Brain microvascular endothelial cell (primary cell): Measurements from ENCODE around the gene TCL1B.

Experiments used
- DNase-seq: peaks from one replicate; pipeline ENCODE4 v3.0.0-alpha.2; 2020
- H3K27ac ChIP-seq: fragments of 250-450 bp; sonication (Bioruptor Pico); 2 replicates; pipeline ENCODE4 v1.5.1; 2020; ENCODE audit warnings: mild to moderate bottlenecking, moderate library complexity
- H3K27me3 ChIP-seq: fragments of 250-450 bp; sonication (Bioruptor Pico); replicated peaks from 2 replicates; pipeline ENCODE4 v1.5.1; 2020; ENCODE audit warnings: mild to moderate bottlenecking
- H3K36me3 ChIP-seq: fragments of 250-450 bp; sonication (Bioruptor Pico); replicated peaks from 2 replicates; pipeline ENCODE4 v1.5.1; 2020; ENCODE audit warnings: mild to moderate bottlenecking
- H3K4me3 ChIP-seq: 2 replicates; pipeline ENCODE4 v1.5.1; 2011; ENCODE audit warnings: low read depth, mild to moderate bottlenecking, control low read depth, low read length, moderate library complexity
- in situ Hi-C: cut with HindIII; loops from 2 replicates; pipeline ENCODE4 v1.10.0; 2017; ENCODE audit warnings: low sequenced_read_pairs, low pct_ligation_motif_present
- TF ChIP-seq, protein P1 (sequence below): IDR thresholded peaks from 2 replicates; pipeline ENCODE4 v1.5.1; 2011; ENCODE audit warnings: low read depth, mild to moderate bottlenecking, moderate library complexity, low read length, control low read depth, inconsistent platforms; ENCODE audit errors: missing control alignments

TCL1B gene

GRCh38 chr14:95685978-95686922 is at the start of gene TCL1B:
TSS of gene TCL1B (plus strand) at chr14:95686426. CDS start at chr14:95686468, 42 bp downstream.
- TF ChIP-seq, protein P1, sequence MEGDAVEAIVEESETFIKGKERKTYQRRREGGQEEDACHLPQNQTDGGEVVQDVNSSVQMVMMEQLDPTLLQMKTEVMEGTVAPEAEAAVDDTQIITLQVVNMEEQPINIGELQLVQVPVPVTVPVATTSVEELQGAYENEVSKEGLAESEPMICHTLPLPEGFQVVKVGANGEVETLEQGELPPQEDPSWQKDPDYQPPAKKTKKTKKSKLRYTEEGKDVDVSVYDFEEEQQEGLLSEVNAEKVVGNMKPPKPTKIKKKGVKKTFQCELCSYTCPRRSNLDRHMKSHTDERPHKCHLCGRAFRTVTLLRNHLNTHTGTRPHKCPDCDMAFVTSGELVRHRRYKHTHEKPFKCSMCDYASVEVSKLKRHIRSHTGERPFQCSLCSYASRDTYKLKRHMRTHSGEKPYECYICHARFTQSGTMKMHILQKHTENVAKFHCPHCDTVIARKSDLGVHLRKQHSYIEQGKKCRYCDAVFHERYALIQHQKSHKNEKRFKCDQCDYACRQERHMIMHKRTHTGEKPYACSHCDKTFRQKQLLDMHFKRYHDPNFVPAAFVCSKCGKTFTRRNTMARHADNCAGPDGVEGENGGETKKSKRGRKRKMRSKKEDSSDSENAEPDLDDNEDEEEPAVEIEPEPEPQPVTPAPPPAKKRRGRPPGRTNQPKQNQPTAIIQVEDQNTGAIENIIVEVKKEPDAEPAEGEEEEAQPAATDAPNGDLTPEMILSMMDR: no peak
- no peak for DNase-seq
- no peaks in the 10 kb centered on the region for H3K36me3 ChIP-seq
- in situ Hi-C loops: no loop called here
- no peaks in the 10 kb centered on the region for H3K27me3 ChIP-seq
- H3K27ac ChIP-seq: no peak within 1 kb of the TSS
- H3K4me3 ChIP-seq: no peak within 1 kb of the TSS

DNA sequence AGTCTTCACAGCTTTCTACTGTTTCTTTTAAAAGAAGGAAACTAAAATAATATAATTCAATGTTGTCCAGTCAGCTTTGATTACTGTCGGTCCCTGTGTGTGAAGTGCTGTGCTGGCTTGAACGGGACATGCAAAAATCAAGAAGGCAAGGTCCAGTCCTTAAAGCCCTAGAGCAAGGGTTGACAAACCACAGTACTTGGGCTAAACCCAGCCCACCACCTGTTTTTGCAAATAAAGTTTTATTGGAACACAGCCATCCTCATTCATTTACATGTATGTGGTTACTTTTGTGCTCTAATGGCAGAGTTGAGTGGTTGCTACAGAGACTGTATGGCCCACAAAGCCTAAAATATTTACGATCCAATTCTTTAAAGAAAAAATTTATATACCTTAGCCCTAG is 41.2 kb upstream of the TCL1B start:
- no peak for DNase-seq
- in situ Hi-C loops: no loop called here
- no peak overlapping the region for H3K4me3 ChIP-seq
- H3K27me3 ChIP-seq: no peaks in the 10 kb centered on the region
- H3K27ac ChIP-seq: no peak overlapping the region
- H3K36me3 ChIP-seq: no peaks in the 10 kb centered on the region
- TF ChIP-seq, protein P1: no peak

DNA sequence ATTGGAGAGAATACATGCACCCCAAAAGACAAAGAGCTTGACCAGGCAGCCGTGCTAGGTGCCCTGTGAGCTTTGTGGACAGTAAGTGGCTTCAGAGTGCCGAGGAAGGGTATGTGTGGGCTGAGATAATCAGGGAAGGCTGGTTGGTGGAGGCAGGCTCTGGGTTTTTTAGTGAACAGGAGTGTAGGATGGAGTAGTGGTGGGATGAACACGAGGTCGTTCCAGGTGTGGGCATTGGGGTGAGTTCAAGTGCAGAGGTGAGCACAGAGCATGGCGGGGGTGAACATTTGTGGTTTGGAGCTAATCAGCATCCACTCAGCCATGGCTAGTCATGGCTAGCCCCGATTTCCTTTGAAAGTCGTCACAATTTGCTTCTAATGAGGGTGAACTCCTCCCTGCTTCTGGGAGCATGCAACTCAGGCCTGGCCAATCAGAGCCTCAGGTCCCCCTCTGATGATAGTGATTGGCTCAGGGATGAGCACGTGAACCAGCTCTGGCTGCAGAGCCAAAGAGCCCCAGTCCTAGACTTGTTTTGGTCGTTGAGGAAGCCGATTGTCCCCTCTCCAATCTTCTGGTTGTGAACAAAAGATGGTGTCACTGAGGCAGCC is 40.7 kb upstream of the TCL1B start:
- DNase-seq: no peak
- Histone ChIP-seq H3K36me3 (no peaks in the 10 kb centered on the region), H3K4me3 (no peak overlapping the region), H3K27me3 (no peaks in the 10 kb centered on the region), H3K27ac (no peak overlapping the region)
- in situ Hi-C loops: no loop called here
- TF ChIP-seq, protein P1: no peak

- Histone ChIP-seq H3K27me3 (no peaks in the 10 kb centered on the region), H3K4me3 (no peak overlapping the region), H3K36me3 (no peaks in the 10 kb centered on the region), H3K27ac (no peak overlapping the region)
- TF ChIP-seq, protein P1: no peak
- DNase-seq: no peak
- in situ Hi-C loops: no loop called here
Observed at GRCh38 chr14:95647926-95648325, 38.3 kb upstream of the TCL1B start.

- DNase-seq: no peak
- Histone ChIP-seq H3K27ac (no peak overlapping the region), H3K4me3 (no peak overlapping the region), H3K36me3 (no peaks in the 10 kb centered on the region), H3K27me3 (no peaks in the 10 kb centered on the region)
- TF ChIP-seq, protein P1: no peak
- in situ Hi-C loops: no loop called here
Observed at GRCh38 chr14:95649230-95649629, 37.0 kb upstream of the TCL1B start.
